Glutamatergic neuron (in vitro differentiated cells): ENCODE measurements around the gene CGAS. TPM values are rescaled to one million over a fixed set of nuclear protein-coding genes. Genes with fewer than 3 reads are reported as not detected.

ENCODE experiments used
- DNase-seq: peaks from one replicate; pipeline ENCODE4 v3.0.0; 2022
- H3K27ac Mint-ChIP-seq: one replicate; pipeline ENCODE4 v1.8.0; 2020; ENCODE audit warnings: mild to moderate bottlenecking, mixed read lengths, inconsistent platforms; ENCODE audit not compliant: unreplicated experiment
- H3K27me3 Mint-ChIP-seq: one replicate; pipeline ENCODE4 v1.8.0; 2020; ENCODE audit warnings: mild to moderate bottlenecking, moderate library complexity, mixed read lengths, inconsistent platforms; ENCODE audit not compliant: unreplicated experiment
- H3K36me3 Mint-ChIP-seq: one replicate; pipeline ENCODE4 v1.8.0; 2020; ENCODE audit warnings: mild to moderate bottlenecking, mixed read lengths, inconsistent platforms; ENCODE audit not compliant: unreplicated experiment
- H3K4me1 Mint-ChIP-seq: one replicate; pipeline ENCODE4 v1.8.0; 2020; ENCODE audit warnings: mild to moderate bottlenecking, low read depth, mixed read lengths, inconsistent platforms; ENCODE audit not compliant: unreplicated experiment
- H3K4me3 Mint-ChIP-seq: one replicate; pipeline ENCODE4 v1.8.0; 2020; ENCODE audit warnings: mild to moderate bottlenecking, mixed read lengths, inconsistent platforms; ENCODE audit not compliant: unreplicated experiment
- H3K9me3 Mint-ChIP-seq: one replicate; pipeline ENCODE4 v1.8.0; 2020; ENCODE audit warnings: mild to moderate bottlenecking, moderate library complexity, mixed read lengths, inconsistent platforms; ENCODE audit not compliant: unreplicated experiment
- CTCF ChIP-seq: fragments of 200-600 bp; sonication (generic); IDR thresholded peaks from one replicate; pipeline ENCODE4 v1.5.0; 2021; ENCODE audit not compliant: partially characterized antibody, unreplicated experiment
- total RNA-seq: library from RNA; stranded (reverse); fragmentation: NEBNext Ultra II Directional; extraction: Animal tissue kit (Norgen Biotek cat#: 25700); gene quantifications from one replicate; pipeline ENCODE4 v1.2.1, GENCODE V29; 2021; ENCODE audit not compliant: unreplicated experiment

CGAS gene
- total RNA-seq, 1 donor from 2014 or later = 0.37 TPM

- Mint-ChIP-seq H3K4me3 (no peak overlapping the region), H3K4me1 (no peaks in the 10 kb centered on the region), H3K36me3 (no peaks in the 10 kb centered on the region), H3K27ac (no peak overlapping the region), H3K27me3 (no peaks in the 10 kb centered on the region), H3K9me3 (no peaks in the 10 kb centered on the region)
- TF ChIP-seq CTCF = no peak
- DNase-seq = no peak
Measured at GRCh38 chr6:73377225-73377624, 74.9 kb downstream of the CGAS start.

GRCh38 chr6:73375216-73375615, 76.9 kb downstream of the CGAS start:
- no peaks in the 10 kb centered on the region for H3K27me3 Mint-ChIP-seq
- no peak for DNase-seq
- H3K9me3 Mint-ChIP-seq = no peaks in the 10 kb centered on the region
- TF ChIP-seq CTCF = no peak
- H3K4me3 Mint-ChIP-seq = no peak overlapping the region
- H3K27ac Mint-ChIP-seq = no peak overlapping the region
- H3K4me1 Mint-ChIP-seq = no peaks in the 10 kb centered on the region
- no peaks in the 10 kb centered on the region for H3K36me3 Mint-ChIP-seq

Other genes starting within 250 kb of the CGAS start
- gene KHDC1L, start 226.8 kb downstream of the CGAS start, total RNA-seq = 2.2 TPM
- 5.8 TPM for gene KHDC1, start 189.1 kb downstream of the CGAS start, total RNA-seq
- gene DPPA5, start 98.0 kb downstream of the CGAS start, total RNA-seq = not detected
- gene KHDC3L, start 89.6 kb downstream of the CGAS start, total RNA-seq = not detected
- gene OOEP, start 82.4 kb downstream of the CGAS start, total RNA-seq = not detected
- gene DDX43, start 57.5 kb downstream of the CGAS start, total RNA-seq = not detected
- gene MTO1, start 9.4 kb upstream of the CGAS start, total RNA-seq = 26.6 TPM
- 6,372 TPM for gene EEF1A1, start 68.7 kb upstream of the CGAS start, total RNA-seq
- 14.3 TPM for gene SLC17A5, start 201.7 kb upstream of the CGAS start, total RNA-seq
- 0.49 TPM for gene CD109, start 243.9 kb upstream of the CGAS start, total RNA-seq